HG03457 (cell line): Measurements from ENCODE around the gene PLCH1.
A peak's percentile ranks its signal among the peaks of the same experiment; 100 is the strongest.

Experiments used
- ATAC-seq: cut with Tn5 transposase; IDR thresholded peaks from one replicate; pipeline ENCODE4 v1.9.1; 2021; ENCODE audit warnings: moderate number of reproducible peaks; ENCODE audit not compliant: unreplicated experiment

Gene PLCH1

DNA sequence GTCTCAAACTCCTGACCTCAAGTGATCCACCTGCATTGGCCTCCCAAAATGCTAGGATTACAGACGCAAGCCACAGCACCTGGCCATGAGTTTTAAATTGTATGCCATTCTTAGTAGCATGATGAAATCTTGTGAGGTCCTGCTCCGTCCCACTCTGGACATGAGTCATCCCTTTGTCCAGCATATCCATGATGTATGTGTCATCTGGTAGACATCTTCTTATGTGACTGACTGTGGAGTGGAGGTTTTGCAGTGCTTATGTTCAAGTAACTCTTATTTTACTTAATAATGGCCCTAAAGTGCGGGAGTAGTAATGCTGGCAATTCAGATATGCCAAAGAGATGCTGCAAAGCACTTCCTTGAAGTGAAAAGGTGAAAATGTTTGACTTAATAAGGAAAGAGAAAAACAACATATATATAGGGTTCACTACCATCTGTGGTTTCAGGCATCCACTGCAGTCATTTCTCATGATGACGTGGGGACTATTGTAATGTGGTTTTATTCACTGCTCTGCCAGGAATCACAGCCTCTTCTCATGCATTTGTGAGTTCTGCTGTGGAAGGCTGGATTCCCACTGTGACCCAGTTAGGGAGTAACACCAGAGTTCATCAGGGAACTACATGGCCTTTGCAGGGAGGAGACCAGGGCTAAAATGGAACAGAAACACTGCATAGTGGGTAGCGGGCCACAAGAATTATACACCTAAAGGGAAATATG, 246.8 kb downstream of the PLCH1 start:
- no peak for ATAC-seq

DNA sequence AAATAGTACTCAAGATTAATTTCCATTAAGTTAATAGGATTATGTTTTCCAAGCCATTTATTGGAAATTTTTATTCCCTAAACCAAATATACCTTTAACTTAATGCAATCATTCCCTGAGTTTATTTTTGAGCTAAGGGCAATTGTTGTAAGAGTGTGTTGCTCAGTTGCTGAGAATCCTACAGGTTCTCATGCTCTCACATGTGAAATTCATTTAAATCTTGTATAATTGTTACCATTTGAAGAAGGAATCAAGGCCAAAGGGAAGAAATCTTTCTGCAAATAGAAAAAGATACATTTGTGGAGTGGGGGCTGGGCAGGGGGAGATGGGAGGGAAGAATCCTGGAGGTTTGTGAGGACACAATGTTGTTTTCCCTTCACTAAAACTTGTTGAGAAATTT, 248.7 kb downstream of the PLCH1 start:
- no peak for ATAC-seq

DNA sequence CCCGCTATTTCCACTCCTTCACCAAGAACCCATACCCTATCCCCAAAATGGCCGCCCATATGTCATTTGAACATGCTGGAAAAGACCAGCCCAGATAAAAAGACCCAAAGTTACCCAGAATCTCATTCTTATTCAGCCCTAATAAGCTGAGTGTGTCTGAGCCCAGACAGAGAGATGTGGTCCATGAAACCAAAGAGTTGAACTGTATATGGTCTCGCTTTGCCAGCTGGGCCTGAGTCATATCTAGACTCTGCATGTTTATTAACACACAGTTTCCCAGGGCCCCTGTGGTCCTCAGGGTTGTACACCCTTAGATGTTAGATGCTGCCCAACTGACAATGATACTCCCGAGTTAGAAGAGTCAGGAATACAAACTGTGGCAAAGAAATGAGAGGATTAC, 249.5 kb downstream of the PLCH1 start:
- peak; percentile 73 for ATAC-seq

DNA sequence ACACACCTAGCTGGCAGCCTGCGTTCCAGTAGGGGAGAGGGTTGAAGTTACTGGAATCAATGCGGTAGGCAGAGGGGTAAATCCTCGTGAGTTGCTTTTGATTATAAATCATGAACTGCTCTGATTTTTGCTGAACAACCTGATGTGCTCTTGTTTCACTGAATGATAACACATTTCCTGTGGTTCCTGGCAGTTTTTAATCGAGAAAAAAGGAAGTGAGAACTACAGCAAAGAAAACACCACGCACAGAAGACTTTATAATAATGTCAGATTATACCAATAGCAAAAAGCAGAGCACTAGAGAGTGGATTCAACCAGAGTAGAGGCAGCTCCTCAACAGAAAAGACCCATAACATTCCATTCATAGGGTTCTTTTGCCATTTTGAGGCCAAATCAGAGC, 250.5 kb downstream of the PLCH1 start:
- ATAC-seq = no peak

DNA sequence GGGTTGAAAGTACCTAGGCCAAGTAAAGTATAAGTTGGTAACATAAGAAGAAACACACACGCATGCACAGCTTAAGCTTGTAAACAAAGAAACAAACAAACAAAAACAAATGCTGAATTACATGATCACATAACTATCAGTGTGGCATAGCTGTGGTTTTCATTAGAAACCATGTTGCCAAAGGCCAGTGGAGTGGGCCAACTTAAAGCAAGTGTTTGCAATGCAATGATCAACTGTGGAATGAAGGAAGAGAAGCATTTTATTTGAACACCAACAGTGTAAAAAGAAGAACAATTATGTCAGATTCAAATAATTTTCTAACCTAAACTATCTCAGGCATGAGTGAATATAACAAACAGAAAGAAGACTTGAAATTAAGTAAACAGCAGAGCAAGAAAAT, 252.0 kb downstream of the PLCH1 start:
- no peak for ATAC-seq

DNA sequence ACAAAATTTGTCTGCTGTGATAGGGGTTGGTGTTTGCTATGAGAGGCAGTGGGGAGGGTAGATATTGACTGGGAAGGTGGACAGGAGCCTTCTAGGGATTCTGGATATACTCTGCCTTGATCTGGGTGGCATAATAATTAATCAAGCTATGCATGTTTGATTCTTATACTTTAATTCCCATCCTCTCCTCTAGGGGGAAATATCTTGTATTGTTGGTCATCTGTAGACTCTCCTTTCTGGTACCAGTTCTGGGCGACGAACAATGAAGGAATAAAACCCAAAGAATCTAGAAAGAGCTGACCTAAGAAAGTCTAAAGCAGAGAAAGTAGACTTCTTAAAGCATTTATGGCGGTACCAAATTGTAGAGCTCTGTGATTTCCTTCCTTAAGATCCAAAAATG, 253.2 kb downstream of the PLCH1 start:
- ATAC-seq = no peak

DNA sequence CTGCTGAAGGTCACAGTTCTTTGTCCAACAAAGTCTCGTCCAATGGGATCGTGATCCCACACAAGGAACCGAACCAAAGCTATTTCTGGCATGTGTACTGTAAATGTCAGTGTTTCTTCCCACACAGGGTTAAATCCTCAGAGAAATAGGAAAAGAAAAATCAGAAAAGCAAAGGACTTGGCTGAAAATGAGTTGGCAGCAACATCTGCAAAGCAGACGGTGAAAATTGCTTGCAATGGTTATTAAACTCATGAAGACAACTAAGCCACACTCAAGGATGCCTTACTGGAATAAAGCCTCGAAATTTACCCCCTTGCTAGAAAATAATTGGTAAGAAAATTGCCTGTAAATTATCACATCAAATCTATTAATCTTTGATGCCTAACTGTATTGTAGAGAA, 256.2 kb downstream of the PLCH1 start:
- no peak for ATAC-seq

DNA sequence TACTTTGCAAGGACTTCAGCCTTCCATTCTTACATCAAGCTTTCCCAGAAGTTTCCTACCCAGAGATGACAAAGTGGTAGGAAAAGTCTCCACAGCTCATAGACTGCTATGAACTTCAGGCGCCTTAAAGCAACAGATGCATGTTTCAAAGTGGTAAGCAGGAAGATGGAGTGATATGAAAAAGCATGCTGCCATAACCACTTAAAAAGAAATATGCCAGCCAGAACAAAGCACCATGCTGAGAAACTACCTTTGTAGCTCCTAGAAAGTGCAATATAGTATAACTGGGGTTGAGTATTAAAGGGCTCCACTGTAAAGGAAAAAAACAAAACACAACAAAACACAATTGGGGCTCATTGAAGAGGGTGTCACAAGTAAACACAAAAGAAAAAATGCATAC, 259.0 kb downstream of the PLCH1 start:
- no peak for ATAC-seq

DNA sequence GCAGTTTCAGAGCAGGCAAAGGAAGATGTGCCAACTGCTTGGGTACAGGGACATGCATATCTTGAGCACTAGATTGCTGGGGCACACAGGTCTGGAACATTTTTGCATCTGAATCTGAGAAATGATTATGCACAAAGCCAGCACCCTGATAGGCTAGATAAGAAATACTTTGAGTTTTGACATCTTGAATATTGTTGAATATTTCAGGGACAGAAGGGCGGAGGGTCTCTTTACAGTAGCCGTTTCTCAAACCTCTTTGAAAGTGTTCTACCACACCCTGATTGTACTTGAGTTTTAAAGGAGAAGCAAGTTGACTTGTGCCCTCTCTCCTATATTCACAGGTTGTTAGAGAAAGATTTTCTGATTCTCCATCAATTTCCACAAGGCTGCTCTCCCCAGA, 263.3 kb downstream of the PLCH1 start:
- ATAC-seq = no peak

DNA sequence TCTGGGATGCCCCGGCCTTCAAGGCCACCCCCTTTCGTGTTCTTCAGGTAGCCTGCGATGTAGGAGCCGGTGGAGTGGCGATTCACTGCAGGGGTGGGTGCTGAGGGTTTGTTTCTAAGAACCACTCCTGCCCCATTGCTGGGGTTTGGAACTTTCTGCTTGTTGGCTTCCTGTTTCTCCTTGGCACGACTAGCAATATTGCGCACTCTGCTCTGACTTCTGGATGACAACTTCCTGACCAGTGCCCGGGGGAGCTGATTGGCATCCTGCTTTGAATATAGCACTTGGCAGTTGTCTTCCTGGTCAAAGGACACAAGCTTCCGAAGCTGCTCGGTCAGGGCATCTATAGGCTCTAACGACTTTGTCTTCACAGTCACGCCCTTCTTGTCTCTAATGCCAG, 263.8 kb downstream of the PLCH1 start:
- no peak for ATAC-seq

DNA sequence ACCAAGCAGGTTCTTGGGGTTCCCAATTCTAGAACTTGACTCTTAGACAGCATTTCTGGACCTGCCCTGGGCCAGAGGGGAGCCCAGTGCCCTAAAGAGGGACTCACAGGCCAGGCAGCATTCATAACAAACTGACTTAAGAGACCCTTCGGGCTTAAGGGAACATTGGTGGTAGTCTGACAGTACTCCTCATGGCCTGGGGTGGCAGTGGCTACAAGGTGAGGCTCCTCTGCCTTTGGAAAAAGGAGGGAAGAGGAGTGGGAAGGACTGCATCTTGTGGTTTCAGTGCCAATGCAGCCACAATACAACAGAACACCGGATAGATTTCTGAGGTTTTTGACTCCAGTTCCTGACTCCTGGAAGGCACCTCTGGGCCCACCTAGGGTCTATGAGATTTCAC, 279.2 kb downstream of the PLCH1 start:
- ATAC-seq = no peak

DNA sequence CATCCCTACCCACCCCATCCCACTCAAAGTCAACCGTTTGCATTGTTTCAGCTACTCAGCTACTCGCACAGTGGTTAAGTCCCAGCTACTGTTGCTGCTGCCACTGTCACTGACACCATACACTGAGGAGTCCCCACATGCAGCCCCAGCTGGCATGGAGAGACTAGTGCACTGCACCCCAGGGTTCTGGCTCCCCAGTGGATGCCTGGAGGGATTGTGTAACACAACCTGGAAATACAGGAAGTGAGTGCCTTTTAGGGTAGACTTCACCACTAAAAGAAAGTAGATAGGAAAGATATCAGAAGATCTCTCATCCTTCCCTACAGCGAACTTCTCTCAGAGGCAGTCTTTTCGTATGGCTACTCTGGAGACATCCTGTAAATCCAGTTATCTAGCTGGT, 282.2 kb downstream of the PLCH1 start:
- ATAC-seq = no peak

DNA sequence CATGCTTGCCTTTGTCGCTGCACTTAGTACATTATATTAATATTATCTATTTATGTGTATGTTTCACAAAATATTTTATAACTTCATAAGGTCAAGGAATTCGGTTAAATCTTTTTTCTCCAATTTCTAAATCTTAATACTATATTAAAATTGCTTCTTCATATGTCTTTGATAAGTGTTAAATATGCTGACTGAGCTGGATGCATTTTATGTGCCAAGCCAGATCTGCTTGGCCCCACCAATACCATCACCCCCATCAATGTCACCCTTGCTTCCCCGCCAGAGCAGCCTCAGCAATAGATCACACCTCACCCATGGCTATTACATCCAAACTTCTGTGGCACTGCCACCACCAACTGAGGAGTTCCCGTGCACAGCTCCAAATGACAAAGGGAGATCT, 287.3 kb downstream of the PLCH1 start:
- no peak for ATAC-seq

DNA sequence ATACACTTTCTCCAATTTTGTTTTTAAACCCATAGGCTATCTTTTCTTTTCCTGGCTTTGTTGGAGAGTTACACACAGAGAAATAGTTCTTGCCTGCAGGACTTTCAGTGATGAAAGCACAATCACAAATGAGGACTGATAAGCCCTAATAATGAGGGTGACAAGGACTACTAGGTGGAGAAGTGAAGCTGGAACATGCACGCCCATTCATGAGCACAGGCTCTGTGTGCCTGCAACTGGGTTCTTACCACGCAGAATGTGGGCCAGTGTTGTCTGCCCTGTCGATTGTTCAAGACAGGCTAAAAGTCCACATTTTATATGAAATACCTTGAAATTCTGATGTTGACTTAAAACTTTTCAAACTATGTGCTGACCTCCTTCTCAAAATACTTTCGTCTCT, 289.1 kb downstream of the PLCH1 start:
- ATAC-seq = no peak

DNA sequence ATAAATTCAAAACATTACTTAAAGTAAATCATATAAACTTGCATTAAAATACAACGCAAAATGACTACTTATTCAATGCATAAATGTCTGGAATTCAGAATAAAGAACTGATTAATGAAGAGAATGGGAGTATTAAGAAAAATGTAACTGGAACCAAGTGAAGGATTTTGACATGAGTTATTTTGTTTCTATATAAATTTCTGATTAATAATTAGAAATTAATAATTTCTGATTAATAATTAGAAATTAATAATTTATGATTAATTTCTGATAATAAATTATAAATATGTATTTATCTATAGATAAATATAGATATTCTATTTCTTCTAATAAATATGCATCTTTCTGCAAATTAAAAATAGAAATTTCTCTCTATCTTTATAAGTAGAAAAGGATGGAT, 291.4 kb downstream of the PLCH1 start:
- no peak for ATAC-seq

DNA sequence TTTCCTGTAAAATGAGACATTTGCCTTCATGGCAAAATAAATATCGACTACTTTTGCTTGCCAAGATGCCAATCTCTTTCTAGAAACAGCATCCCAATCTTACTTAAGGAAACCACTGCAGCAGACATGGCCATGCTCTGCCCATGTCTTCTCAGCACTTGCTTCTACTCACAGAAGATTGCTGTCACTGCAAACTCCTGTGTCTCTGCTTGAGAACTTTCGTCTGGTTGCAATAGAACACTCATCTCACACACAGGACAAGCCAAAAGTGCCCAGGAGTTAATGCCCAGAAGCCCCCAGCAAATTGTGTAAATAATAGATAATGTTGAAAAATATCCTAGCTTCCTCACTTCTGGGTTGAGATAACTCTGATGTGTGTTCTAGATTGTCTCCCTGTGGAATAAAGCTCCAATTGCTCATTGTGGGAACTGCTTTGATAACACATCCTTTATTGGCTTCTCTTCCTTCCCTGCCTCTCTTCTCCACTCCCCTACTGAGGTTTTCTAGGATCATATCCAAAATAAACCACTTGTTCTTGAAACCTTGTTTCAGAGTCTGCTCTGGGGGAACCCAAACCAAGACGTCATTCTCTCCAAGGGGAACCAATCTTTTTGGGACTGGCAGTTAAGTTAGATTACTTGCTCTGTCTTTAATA, 295.1 kb downstream of the PLCH1 start:
- no peak for ATAC-seq

DNA sequence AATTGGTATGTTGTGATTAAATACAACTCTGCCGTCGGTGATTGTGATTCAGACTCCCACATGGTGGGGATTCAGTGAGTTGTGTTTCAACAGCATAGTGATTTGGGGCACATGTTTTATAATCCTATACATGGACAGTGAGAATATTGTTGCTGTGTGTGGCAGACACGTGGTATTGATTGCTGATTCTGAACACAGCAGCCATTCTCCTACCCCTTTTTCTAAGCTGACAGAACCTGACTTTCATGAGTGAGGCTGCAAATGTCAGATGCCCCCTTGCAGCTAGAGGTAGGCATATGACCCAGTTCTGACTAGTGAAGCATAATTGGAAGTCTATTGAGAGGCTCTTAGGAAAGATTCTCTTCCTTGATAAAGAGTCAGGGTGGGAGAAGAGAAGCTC, 296.3 kb downstream of the PLCH1 start:
- no peak for ATAC-seq

DNA sequence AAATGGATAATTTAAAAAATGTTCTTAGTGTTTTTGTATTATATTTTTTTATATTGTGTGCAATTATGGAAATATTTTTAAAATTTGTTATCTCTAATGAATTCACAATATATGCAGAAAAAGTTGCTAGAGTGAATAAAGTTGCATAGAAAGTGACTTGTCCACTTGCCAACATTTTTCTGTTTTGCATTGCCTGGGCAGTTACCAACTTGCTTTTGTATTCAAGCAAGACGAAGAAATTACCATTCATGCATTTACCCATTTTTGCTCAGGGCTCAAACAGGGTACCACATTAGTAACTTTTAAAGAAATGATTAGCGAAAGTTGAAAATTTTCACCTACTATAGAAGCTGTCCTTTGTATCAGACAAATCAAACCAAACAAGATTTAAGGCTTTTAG, 298.5 kb downstream of the PLCH1 start:
- ATAC-seq = no peak

DNA sequence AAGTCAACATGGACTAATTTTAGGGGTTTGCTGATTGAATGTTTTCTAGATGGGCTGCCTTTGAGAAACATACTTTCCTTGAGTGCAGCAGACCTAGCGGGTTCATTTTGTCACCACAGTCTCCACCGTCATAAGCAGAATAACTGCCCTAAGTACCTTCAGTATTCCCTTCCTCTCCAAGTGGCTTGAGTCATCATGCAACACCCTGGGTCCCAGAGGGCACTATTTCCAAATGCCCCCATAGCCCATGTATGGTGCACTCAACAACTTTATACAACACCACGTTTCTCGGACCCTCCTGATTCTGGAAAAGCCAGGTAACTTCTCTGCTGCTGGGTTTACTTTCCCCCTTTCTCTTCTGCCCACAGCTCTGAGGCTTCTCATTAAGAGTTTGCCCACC, 300.1 kb downstream of the PLCH1 start:
- ATAC-seq = no peak

DNA sequence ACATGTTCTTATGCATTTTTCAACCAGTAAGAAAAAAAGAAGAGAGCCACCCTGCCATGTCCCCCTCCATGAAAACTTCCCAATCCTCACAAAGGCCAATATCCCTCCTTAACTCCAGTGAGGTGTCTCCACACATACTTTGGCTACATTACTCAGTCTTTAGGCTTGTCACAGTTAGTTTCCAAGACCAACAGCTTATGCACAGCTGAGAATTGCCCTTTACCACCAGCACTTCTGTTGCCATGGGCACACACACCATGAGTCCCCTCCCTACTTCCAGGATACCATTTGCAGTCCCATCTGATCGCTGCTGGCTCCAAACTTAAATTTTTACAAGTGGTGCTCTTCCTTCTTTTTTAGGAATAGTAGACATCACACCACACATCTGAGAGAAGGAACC, 301.1 kb downstream of the PLCH1 start:
- no peak for ATAC-seq

DNA sequence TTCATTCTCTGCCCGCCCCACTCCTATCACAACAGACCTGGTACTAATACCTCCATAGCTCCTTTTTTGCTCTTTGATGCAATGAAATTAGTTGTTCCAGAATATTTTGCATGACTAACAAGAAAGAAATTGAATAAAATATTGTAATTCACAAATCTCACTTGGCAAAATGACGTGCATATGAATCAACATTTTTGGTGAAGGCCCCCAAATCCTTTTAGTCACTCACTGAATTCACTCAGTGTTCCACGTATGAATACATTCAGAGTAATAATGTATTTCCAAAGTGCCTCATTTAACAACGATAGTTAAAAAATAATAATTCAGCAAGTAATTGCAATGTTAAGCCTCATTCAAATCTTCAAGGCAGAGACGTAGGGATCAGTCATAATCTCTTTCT, 302.8 kb downstream of the PLCH1 start:
- ATAC-seq = no peak

DNA sequence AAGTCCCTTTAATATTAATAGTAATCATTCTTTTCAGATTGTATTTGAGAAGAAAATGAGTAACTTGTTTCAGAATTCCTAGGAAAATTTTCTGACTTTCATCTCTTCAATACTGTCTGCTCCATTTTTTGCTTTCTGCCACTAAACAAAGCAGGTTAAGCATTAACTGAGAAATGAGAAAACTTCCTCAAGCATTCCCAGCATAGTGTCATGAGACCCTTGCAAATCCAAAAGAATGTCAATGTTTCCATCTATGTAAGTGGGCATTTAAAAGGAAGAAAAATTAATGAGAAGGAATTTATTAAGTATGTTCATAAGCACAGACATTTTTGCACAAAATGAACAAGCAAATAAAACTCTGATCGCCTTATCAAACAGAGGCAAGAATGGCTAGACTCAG, 303.4 kb downstream of the PLCH1 start:
- ATAC-seq = no peak

DNA sequence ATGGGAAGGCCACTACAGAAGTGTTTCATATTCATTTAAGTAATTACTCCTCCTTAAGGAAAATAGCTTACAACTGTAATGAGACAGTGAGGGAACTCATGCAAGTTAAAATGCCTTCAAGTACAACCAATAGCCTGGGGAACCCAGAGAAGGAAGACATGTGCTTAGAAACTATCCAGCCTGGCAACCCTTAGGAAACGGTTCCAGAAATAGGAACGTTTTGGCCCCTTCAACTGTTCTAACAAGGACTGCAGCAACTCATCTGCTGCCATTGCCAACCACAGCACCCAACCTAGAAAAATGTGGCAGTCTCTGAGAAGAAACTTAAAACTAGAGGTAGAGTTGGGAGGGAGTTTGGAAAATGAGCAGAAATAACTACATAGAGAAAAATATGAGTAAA, 303.8 kb downstream of the PLCH1 start:
- ATAC-seq = no peak
